ENCODE measurements around the gene RNF32. TPM values are rescaled to one million over a fixed set of nuclear protein-coding genes. Genes with fewer than 3 reads are reported as not detected.
"Not testable (repeated sequence)": the region's sequence is repeated elsewhere in the genome, so short reads cannot be mapped to it uniquely, and the experiment has no call there.

RNF32 gene
- total RNA-seq, 1 experiment from 2014 or later: 3.0 TPM

DNA sequence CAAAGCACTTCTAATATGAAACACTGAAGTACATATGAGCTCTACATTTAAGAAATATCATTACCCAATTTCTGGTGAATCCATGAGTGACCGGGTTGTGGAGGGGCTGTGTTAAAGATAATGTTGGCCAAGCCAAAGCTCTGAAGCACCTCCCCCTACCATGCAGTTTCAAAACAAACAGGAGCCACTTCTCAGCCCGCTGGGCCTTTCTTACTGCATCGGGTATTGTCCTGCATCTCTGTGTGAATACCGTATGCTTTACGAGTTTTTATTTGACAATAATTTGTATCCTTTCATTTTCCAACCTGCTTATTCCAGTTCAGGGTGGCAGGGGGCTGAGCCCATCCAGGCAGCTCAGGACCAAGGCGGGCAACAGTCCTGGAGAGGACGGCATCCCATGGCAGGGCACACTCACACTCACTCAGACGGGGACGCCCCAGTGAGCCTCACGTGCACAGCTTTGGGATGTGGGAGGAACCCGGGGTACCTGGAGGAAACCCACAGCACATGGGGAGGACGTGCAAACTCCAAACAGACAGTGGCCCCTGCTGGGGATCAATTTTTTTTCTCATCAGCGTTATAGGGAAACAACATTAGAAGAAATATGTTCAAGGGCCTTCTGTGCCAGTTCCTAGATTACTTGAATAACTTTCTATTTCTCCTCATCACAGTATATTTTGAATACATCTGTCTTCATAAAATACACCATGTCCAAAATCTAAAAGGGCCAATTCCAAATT is 1.9 kb downstream of the RNF32 start:
- Mint-ChIP-seq H3K9me3 (ENCODE audit: unreplicated experiment) (no peaks in the 10 kb centered on the region), H3K36me3 (ENCODE audit: insufficient read depth, unreplicated experiment) (peaks cover 5% of the 10 kb centered on the region), H3K27me3 (ENCODE audit: insufficient read depth, unreplicated experiment) (no peaks in the 10 kb centered on the region), H3K27ac (ENCODE audit: low read depth, unreplicated experiment) (no peak overlapping the region), H3K4me3 (ENCODE audit: unreplicated experiment) (no peak overlapping the region), H3K4me1 (ENCODE audit: insufficient read depth, unreplicated experiment) (peaks cover 6% of the 10 kb centered on the region)
- POLR2A ChIA-PET: interaction anchor here (1.0 to 1.7 kb wide), 2 partner anchors 16 to 25 kb away, joined by 3 to 6 read pairs; no protein-coding TSS in a partner anchor
- TF ChIP-seq, protein P1, sequence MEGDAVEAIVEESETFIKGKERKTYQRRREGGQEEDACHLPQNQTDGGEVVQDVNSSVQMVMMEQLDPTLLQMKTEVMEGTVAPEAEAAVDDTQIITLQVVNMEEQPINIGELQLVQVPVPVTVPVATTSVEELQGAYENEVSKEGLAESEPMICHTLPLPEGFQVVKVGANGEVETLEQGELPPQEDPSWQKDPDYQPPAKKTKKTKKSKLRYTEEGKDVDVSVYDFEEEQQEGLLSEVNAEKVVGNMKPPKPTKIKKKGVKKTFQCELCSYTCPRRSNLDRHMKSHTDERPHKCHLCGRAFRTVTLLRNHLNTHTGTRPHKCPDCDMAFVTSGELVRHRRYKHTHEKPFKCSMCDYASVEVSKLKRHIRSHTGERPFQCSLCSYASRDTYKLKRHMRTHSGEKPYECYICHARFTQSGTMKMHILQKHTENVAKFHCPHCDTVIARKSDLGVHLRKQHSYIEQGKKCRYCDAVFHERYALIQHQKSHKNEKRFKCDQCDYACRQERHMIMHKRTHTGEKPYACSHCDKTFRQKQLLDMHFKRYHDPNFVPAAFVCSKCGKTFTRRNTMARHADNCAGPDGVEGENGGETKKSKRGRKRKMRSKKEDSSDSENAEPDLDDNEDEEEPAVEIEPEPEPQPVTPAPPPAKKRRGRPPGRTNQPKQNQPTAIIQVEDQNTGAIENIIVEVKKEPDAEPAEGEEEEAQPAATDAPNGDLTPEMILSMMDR (IDR thresholded peaks at IDR 0.05; ENCODE audit: unreplicated experiment): no peak
- DNase-seq (ENCODE audit: unreplicated experiment): no peak
- intact Hi-C loops (cut with micrococcal nuclease): loop anchor here (10.0 kb wide), 1 partner anchor 828 kb away; the partner anchor contains the start of gene SHH
- no TSS peak for BruUV-seq (replicated peaks)
- CTCF ChIA-PET: interaction anchor here (0.6 to 0.8 kb wide), 3 partner anchors 22 to 845 kb away, joined by 3 to 6 read pairs (median 3); no protein-coding TSS in a partner anchor

DNA sequence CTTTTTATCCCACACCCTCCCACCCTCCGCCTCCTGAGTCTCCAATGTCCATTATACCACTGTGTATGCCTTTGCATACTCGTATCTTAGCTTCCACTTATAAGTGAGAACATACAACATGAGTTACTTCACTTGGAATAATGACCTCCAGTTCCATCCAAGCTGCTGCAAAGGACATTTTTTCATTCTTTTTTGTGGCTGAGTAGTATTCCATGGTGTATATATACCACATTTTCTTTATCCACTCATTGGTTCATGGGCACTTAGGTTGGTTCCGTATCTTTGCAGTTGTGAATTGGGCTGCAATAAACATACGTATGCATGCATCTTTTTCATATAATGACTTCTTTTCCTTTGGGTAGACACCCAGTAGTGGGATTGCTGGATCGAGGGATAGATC is 6.8 kb downstream of the RNF32 start:
- BruUV-seq (replicated peaks); DNase-seq (ENCODE audit: unreplicated experiment); H3K27ac Mint-ChIP-seq (ENCODE audit: low read depth, unreplicated experiment); H3K4me3 Mint-ChIP-seq (ENCODE audit: unreplicated experiment); POLR2A ChIA-PET; H3K27me3 Mint-ChIP-seq (ENCODE audit: insufficient read depth, unreplicated experiment); H3K4me1 Mint-ChIP-seq (ENCODE audit: insufficient read depth, unreplicated experiment); H3K9me3 Mint-ChIP-seq (ENCODE audit: unreplicated experiment): not testable (repeated sequence)
- intact Hi-C loops (cut with micrococcal nuclease): loop anchor here (10.0 kb wide), 1 partner anchor 833 kb away; the partner anchor contains the start of gene SHH
- H3K36me3 Mint-ChIP-seq (ENCODE audit: insufficient read depth, unreplicated experiment): peaks cover 28% of the 10 kb centered on the region
- CTCF ChIA-PET: interaction anchor here (0.6 kb wide), 1 partner anchor 96 kb away, joined by 3 read pairs; no protein-coding TSS in a partner anchor

DNA sequence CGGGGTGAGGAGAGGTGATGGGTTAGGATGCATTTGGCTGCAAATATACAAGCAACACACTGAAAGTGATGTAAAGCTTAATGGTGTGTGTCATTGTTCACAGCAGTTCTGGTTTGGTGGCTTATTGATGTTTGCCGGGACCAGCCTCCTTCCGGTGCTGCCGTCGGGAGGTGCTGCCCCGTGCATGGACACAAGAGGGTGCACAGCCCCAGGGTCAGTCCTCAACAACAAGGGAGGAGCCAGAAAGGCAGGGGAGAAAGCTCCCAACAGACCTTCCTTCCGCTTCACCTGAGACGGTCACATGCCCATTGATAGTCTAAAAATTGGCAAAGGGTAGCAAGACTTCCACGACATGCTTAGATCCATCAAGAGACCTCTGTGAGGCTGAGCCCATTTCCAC is 9.5 kb downstream of the RNF32 start:
- ChIA-PET POLR2A (interaction anchor here (1.0 kb wide), 1 partner anchor 17 kb away, joined by 3 read pairs; no protein-coding TSS in a partner anchor), CTCF (no interaction called here)
- no peaks in the 10 kb centered on the region for H3K27me3 Mint-ChIP-seq (ENCODE audit: insufficient read depth, unreplicated experiment)
- TF ChIP-seq, protein P1 (IDR thresholded peaks at IDR 0.05; ENCODE audit: unreplicated experiment): no peak
- intact Hi-C loops (cut with micrococcal nuclease): no loop called here
- H3K9me3 Mint-ChIP-seq (ENCODE audit: unreplicated experiment): peaks cover 7% of the 10 kb centered on the region
- BruUV-seq (replicated peaks): no TSS peak
- H3K4me1 Mint-ChIP-seq (ENCODE audit: insufficient read depth, unreplicated experiment): no peaks in the 10 kb centered on the region
- no peak for DNase-seq (ENCODE audit: unreplicated experiment)
- no peak overlapping the region for H3K4me3 Mint-ChIP-seq (ENCODE audit: unreplicated experiment)
- H3K27ac Mint-ChIP-seq (ENCODE audit: low read depth, unreplicated experiment): no peak overlapping the region
- H3K36me3 Mint-ChIP-seq (ENCODE audit: insufficient read depth, unreplicated experiment): peaks cover 25% of the 10 kb centered on the region

DNA sequence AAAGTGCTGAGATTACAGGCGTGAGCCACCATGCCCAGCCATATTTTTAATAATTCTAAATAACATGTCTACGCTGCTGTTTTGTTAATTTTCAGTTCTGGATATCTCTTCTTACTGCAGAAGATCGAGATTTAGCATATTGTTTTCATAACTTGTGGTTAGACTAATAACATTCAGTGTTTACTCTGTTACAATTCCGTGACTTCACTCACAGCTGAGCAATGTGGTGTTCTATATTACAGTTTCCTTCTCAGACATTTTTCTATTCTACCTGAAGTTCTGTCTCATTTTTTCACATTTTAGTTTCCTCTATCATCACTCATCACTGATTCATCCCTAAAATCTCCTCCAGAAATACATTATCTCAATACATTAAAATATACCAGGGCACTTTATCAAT is 10.9 kb downstream of the RNF32 start:
- DNase-seq (ENCODE audit: unreplicated experiment): no peak
- CTCF ChIA-PET: no interaction called here
- BruUV-seq (replicated peaks): no TSS peak
- TF ChIP-seq, protein P1 (IDR thresholded peaks at IDR 0.05; ENCODE audit: unreplicated experiment): no peak
- POLR2A ChIA-PET: interaction anchor here (0.6 to 1.6 kb wide), 2 partner anchors 10 to 153 kb away, joined by 3 to 9 read pairs; partner anchors contain the start of gene RNF32
- Mint-ChIP-seq H3K4me1 (ENCODE audit: insufficient read depth, unreplicated experiment) (no peaks in the 10 kb centered on the region), H3K27me3 (ENCODE audit: insufficient read depth, unreplicated experiment) (no peaks in the 10 kb centered on the region), H3K36me3 (ENCODE audit: insufficient read depth, unreplicated experiment) (peaks cover 25% of the 10 kb centered on the region), H3K9me3 (ENCODE audit: unreplicated experiment) (peaks cover 7% of the 10 kb centered on the region), H3K4me3 (ENCODE audit: unreplicated experiment) (no peak overlapping the region), H3K27ac (ENCODE audit: low read depth, unreplicated experiment) (no peak overlapping the region)
- intact Hi-C loops (cut with micrococcal nuclease): no loop called here

All from MCF 10A (cell line).